Left lobe of liver (tissue), 2 donors: ENCODE results near the gene IL4I1. TPM values are rescaled to one million over a fixed set of nuclear protein-coding genes. Genes with fewer than 3 reads are reported as not detected.
"Not testable (repeated sequence)": the region's sequence is repeated elsewhere in the genome, so short reads cannot be mapped to it uniquely, and the experiment has no call there.

Experiments used
- ATAC-seq: fragments of 200-7000 bp; cut with Tn5 transposase; one replicate; pipeline ENCODE4 v1.9.1; 2020; ENCODE audit warnings: mild to moderate bottlenecking, moderate library complexity
- DNase-seq: peaks from one replicate; pipeline ENCODE4 v3.0.0-alpha.2; 2020; ENCODE audit warnings: low spot score
- total RNA-seq: library from RNA; stranded (reverse); gene quantifications from one replicate; pipeline ENCODE4 v1.2.1, GENCODE V29; 2021
- donor health status: DM: no; HTN: no; CAD: no; lungs with moderate emphysema.
- donor health status: DM: no; HTN: yes; CAD: no.

The IL4I1 gene
- total RNA-seq = 0.13 TPM

GRCh38 chr19:49896863-49897621, at the start of gene IL4I1:
Gene IL4I1 (minus strand): TSS chr19:49896887. CDS start chr19:49896160, 727 bp downstream.
- ATAC-seq (peak; percentile 48), DNase-seq (no peak)

- DNase-seq (no peak), ATAC-seq (no peak)
Observed at GRCh38 chr19:49946415-49946814, 49.7 kb upstream of the IL4I1 start.

DNA sequence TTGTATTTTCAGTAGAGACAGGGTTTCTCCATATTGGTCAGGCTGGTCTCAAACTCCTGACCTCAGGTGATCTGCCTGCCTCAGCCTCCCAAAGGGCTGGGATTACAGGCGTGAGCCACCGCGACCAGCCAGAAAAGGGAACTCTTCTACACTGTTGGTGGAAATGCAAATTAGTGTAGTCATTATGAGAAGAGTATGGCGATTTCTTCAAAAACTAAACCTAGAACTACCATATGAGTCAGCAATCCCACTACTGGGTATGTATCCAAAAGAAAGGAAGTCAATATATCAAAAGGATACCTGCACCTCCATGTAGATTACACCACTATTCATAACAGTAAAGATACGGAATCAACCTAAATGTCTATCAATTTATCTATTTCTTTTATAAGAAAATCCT, 47.9 kb upstream of the IL4I1 start:
- ATAC-seq, DNase-seq: not testable (repeated sequence)

- no peak for ATAC-seq
- DNase-seq = no peak
Observed at GRCh38 chr19:49940482-49940791, 43.8 kb upstream of the IL4I1 start.

GRCh38 chr19:49939721-49940481, 43.2 kb upstream of the IL4I1 start:
- DNase-seq (no peak), ATAC-seq (no peak)

DNA sequence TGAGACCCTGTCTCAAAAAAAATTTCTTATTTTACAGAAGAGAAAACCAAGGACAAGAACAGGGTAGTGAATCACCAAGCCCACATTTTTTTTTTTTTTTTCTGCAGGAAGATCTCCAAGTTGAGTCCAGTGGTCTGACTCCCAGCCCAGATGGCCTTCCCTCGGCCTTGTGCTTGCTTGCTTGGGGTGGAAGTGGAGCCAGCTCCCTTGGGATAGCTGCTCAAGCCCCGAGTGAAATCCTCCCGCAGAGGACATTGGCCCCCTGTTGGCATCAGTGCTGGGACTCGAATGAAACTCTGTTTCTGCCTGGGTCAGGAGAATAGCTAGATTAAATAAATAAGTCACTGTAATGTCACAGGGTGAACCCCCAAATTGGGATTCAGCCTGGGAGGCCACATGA, 42.0 kb upstream of the IL4I1 start:
- DNase-seq (no peak), ATAC-seq (no peak)

DNA sequence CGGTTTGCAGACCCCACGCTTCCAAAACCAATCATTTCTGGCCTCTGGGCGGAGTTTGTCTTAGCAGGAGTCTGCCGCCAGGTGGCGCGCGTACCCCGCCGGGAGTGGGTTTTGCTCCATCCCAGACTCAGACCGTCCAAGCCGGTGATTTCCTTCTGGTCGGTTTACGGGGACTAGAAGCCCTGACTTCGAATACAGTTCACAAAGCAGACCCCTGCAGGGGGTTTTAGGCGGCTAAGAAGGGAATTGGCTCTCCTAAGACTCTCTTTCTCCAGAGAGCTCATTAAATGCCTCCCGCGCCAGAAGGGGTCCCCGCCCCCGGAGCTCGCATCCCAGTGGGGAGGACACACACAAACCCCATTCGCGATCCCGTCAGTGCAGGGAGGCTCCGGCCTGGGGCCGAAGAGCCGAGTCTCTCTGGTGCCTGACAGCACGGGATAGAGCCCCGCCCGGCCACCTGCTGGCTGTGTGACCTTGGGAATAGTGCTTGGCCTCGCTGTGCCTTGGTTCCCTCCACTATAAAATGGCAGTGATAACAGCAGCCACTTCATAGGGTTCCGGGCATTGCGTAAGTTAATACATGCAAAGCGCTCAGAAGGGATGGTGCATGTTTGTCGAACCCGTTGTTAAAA, 41.2 kb upstream of the IL4I1 start:
- ATAC-seq (peak; percentile 71), DNase-seq (peak; percentile 78)

DNA sequence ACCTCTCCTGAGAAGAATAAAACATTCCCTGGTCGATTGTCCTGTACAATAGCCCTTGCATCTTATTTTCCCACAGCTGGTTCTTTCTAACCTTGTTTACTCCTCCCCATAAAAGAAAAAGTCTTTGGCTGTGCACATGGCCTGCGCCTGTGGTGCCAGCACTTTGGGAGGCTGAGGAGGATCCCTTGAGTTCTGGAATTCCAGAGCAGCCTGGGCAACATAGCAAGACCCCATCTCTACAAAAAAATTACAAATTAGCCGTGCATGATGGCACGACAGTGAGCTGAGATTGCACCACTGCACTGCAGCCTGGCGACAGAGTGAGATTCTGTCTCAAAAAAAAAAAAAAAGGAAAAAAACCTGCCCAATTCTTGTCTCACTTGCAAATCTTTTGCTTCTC, 39.9 kb upstream of the IL4I1 start:
- ATAC-seq (no peak), DNase-seq (no peak)

GRCh38 chr19:49933643-49934042, 37.0 kb upstream of the IL4I1 start:
- ATAC-seq (peak; percentile 1), DNase-seq (no peak)

- no peak for DNase-seq
- ATAC-seq = no peak
Observed at GRCh38 chr19:49932731-49933131, 36.0 kb upstream of the IL4I1 start.

DNA sequence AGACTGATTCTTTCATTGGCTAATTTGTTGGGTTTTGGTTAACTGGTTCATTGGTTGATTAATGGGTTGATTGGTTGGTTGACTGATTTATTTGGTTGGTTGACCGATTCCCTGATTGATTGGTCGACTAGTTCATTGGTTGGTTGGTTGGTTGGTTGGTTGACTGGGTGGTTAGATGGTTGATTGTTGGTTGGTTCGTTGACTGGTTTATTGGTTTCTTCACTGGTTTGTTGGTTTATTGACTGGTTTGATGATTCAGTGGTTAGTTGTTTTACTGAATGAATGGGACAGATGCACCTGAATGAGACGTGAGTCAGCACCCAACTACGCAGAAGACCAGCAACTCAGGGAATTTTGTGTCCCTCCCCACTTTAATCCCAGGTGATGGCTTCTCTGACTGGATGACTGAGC, 35.4 kb upstream of the IL4I1 start:
- DNase-seq = no peak

GRCh38 chr19:49931293-49932040, 34.8 kb upstream of the IL4I1 start:
- DNase-seq = no peak
- ATAC-seq = no peak

More for the DNA sequence above, 35.4 kb upstream of the IL4I1 start:
- ATAC-seq = no peak

- ATAC-seq = peak; percentile 6
Observed at GRCh38 chr19:49930483-49931011, 33.9 kb upstream of the IL4I1 start.

DNA sequence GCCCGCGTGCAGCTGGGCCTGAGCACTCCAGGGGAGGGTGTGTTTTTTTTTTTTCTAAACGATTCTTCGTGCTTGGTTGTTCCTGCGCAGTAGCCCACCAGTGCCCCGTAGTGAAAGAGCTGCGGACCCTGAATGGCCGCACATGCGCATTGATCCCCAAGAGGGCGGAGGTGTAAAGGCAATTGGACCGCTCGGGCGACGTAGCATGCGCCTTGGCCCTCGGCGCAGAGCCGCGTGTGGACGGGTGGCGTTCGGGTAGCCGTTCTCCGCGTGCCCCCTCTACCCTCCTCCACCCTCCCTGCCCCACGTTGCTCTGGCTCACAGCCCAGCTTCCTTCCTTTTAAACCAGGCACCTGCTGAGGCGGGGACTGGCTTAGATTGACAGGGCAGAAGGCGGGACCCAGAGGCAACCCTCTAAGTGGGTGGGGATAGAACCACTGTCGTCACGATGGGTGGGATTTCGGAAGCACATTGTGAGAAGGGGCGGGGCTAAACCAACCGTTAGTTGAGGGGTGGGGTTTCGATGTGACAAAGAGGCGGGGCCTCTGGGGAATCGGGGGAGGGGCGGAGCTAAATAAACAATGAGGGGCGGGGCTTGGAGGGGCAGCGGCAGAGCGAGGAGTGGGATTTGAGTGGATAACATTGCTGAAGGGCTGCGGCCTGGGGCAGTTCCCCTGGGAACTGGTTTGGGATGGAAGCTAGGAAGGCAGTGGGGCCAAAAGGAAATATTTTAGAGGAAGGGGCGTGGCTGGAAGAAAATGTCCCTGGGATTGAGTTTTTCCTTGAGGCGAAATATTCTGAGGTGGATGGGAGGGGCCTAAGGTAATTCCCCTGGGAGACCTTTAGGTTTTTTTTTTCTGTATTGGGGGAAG, 33.2 kb upstream of the IL4I1 start:
- ATAC-seq (peak; percentile 74), DNase-seq (peak; percentile 95)

More at GRCh38 chr19:49930483-49931011, 33.9 kb upstream of the IL4I1 start:
- no peak for DNase-seq

- DNase-seq = peak; percentile 91
- ATAC-seq = peak; percentile 66
Observed at GRCh38 chr19:49929121-49929610, 32.5 kb upstream of the IL4I1 start, which contains the start of the genes ATF5 and NUP62. Gene ATF5 (plus strand): TSS chr19:49929205. CDS start chr19:49930851, 1,646 bp downstream. Gene NUP62 (minus strand): TSS chr19:49929504. CDS start chr19:49909807, 19,697 bp downstream.

DNA sequence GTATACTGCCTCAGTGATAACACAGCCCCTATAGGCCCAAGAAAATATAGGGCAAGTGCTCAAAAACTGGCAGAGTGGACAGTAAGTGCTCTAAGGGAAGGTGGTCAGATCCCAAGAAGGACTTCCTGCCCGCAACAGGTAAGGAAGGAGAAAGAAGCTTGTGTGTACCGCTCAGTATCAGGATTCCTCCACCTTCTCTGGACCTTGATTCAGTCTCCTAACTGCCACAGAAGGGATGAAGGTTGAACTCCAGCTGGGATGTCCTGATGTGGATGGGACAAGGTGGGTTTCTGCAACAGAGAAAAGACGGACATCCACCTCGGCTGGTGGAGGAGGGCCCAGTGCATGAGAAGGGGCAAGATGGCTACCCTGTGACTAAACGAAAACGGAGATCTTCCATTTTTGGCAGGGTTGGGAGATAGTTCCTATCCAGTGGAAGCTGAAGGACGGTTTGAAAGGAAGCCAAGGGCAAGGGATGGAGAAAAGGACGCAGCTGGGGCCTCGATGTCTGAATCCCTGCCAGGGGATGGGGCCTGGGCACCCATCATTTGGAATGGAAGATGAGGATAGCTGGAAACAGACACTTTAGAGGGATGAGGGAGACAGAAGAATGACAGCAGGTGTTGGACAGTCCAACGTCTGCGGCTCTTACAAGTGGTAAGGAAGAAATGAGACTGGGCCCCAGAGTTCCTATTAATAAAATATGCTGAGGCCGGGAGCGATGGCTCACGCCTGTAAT, 31.0 kb upstream of the IL4I1 start:
- ATAC-seq (no peak), DNase-seq (no peak)

DNA sequence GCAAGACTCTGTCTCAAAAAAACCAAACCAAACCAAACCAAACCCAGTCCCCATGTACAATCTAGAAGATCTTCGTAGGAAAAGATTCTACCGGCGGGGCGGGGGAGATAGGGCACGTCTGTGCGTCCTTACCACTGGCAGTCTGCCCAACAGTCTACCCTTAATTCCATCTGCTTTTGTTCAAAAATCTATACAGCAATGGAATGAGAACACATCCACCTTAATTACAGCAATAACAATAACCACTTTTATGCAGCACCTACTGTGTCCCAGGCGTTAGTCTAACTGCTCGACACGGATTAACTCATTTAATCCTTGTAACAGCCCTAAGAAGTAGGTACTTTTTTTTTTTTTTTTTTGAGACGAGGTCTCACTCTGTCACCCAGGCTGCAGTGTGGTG, 29.8 kb upstream of the IL4I1 start:
- ATAC-seq = no peak
- DNase-seq = no peak

DNA sequence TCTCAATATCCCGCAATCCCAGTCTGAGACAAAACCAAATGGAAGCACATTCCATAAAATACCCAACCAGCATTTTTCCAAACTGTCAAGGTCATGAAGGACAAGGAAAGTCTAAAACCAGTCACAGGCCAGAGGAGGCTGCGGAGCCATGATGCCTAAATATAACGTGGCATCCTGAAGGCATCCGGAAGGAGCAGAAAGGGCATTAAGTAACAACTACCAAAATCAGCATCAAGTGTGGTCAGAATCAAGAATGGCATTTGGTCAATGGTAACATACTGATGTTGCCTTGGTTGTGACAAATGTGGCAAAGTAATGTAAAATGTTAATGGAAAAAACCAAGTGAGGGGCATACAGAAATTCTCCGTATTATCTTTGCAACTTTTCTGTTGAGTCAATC, 28.8 kb upstream of the IL4I1 start:
- ATAC-seq = no peak
- DNase-seq = no peak

GRCh38 chr19:49924881-49925210, 28.2 kb upstream of the IL4I1 start:
- not testable (repeated sequence) for DNase-seq, ATAC-seq
